DLD1 (cell line): ENCODE data around the gene ZNF768.
"Not testable (repeated sequence)": the region's sequence is repeated elsewhere in the genome, so short reads cannot be mapped to it uniquely, and the experiment has no call there.

ENCODE experiments used
- in situ Hi-C: cut with HindIII; loops from 2 replicates; pipeline ENCODE4 v1.10.0; 2017; ENCODE audit warnings: low sequenced_read_pairs

Gene ZNF768

GRCh38 chr16:30511509-30511908 lies 14.9 kb downstream of the ZNF768 start:
- in situ Hi-C loops: no loop called here

DNA sequence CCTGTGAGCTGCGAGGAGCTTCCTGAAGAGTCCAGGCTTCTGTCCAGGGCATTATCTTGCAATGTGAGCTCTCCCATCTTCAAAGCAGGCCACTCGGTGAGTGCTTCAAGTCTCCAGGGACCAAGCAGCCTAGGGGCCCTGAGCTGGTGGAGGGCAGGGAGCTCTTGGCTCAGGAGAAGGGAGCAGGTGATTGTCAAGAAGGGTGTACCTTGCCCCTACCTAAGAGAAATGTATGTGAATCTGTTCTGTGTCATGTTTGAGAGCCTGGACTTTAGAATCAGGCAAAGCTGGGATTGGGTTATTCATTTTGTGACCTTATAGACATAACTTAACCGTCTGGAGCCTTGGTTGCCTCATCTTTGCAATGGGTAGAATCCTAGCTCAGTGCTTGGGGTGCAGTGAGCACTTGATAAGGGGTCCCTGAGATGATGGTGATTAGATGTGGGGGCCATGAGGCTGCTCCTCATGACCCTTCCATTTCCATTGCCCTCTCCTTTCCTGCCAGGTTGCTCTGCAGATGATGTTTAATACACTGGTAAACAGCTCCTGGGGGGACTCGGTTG lies 15.9 kb downstream of the ZNF768 start:
- in situ Hi-C loops: no loop called here

- in situ Hi-C loops: no loop called here
Measured at GRCh38 chr16:30509081-30509765, 17.1 kb downstream of the ZNF768 start.

- in situ Hi-C loops: no loop called here
Measured at GRCh38 chr16:30503403-30504296, 22.7 kb downstream of the ZNF768 start.

- in situ Hi-C loops: no loop called here
Measured at GRCh38 chr16:30499284-30499683, 27.1 kb downstream of the ZNF768 start.

GRCh38 chr16:30494709-30495108 lies 31.7 kb downstream of the ZNF768 start:
- in situ Hi-C loops: no loop called here

- in situ Hi-C loops: no loop called here
Measured at GRCh38 chr16:30493941-30494488, 32.4 kb downstream of the ZNF768 start.

GRCh38 chr16:30491744-30492308 lies 34.5 kb downstream of the ZNF768 start:
- in situ Hi-C loops: no loop called here

GRCh38 chr16:30491229-30491628 lies 35.1 kb downstream of the ZNF768 start:
- in situ Hi-C loops: no loop called here

DNA sequence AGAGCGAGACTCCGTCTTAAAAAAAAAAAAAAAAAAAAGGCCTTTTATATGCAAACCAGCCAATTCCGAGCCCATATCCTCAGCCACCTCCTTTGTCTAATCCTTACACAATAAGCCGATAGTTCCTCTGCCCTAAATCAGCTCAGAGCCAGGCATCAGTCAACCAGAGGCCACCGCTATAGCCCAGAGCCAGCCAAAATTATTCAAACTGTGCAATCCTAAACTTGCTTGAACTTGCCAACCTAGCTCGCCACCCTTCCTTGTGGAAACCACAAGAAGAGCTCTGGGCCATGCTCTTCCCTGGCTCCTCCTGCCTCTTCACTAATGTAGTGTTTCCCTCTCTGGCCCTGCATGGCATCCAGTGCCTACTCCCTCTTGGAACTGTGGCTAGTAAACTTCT lies 36.2 kb downstream of the ZNF768 start:
- in situ Hi-C loops: no loop called here

DNA sequence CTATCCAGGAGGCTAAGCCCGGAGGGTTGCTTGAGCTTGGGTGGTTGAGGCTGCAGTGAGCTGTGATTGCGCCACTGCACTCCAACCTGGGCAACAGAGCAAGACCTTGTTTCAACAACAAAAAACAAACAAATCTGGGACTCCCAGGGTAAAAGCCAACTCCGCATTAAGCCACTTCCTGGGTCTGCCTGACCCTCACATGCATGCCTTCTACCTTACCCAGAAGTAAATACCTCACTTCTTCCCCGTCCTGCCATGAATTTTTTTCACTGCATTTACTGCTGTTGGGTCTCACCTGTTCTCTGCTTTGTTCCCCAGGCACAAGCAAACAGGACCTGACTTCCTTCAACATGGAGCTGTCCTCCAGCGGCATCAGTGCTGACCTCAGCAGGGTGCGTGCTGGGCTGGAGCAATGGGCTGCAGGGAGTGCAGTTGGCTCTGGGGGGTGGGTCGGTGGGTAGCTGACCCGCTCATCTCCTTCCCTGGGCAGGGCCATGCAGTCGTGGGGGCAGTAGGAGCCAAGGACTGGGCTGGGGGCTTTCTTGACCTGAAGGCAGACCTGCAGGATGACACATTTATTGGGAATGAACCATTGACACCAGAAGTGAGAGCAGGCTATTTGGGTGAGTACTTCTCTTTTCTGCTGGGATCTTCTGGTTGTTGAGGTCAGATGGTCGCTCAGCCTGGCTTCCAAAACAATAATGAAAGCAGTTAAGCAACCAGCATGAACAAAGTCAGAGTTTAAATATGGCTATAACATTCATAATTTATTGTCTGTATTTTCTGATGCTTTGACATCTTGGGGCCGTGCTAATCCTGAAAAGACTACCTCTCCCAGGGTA lies 37.4 kb downstream of the ZNF768 start:
- in situ Hi-C loops: no loop called here

GRCh38 chr16:30485818-30486436 lies 40.4 kb downstream of the ZNF768 start:
- in situ Hi-C loops: no loop called here

DNA sequence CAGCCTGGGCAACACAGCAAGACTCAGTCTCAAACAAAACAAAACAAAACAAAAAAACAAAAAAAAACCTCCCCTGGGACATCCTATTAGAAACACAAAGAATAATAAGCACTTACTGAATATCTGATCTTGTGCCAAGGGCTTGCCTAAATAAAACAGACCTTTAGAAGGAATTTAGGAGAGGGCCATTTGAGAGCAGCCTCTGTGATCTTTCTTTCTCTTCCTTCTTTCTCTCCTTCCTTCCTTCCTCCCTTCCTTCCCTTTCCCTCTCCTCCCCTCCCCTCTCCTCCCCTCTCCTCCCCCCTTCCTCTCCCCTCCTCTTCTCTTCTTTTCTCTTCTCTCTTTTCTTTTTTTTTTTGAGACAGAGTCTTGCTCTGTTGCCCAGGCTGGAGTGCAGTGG lies 41.5 kb downstream of the ZNF768 start:
- in situ Hi-C loops: no loop called here

GRCh38 chr16:30482366-30482765 lies 44.0 kb downstream of the ZNF768 start:
- in situ Hi-C loops: no loop called here

- in situ Hi-C loops: no loop called here
Measured at GRCh38 chr16:30481381-30481780, 45.0 kb downstream of the ZNF768 start.

- in situ Hi-C loops: no loop called here
Measured at GRCh38 chr16:30478766-30479478, 47.4 kb downstream of the ZNF768 start.

GRCh38 chr16:30477773-30478172 lies 48.6 kb downstream of the ZNF768 start:
- in situ Hi-C loops: not testable (repeated sequence)

DNA sequence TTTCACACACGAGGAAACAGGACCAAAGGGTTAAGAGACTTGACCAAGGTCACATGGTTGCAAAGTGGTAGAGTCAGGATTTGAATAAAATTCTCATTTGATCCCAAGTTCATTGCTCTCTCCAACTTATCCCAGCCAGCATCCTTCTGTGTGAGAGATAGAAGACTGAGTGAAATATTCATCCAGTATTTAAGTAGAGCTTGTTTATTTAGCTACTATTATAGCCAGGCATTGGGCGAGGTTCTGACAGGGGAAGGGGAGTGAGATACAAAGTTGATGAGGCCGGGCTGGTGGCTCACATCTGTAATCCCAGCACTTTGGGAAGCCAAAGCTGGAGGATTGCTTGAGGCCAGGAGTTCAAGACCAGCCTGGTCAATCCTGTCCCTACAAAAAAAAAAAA lies 49.4 kb downstream of the ZNF768 start:
- in situ Hi-C loops: no loop called here

DNA sequence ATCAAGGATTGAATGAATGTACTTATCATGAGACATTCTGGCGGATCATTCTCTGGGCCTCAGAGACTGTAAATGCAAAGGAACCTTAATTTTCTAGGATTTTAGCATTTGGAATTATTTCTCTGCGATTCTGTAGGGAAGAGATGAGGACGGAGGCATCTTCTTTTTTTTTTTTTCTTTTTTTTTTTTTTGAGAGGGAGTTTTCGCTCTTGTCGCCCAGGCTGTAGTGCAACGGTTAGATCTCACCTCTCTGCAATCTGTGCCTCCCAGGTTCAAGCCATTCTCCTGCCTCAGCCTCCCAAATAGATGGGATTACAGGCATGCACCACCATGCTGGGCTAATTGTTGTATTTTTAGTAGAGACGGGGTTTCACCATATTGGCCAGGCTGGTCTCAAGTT lies 51.7 kb downstream of the ZNF768 start:
- in situ Hi-C loops: no loop called here
